ENCODE results near the gene LEFTY1. TPM values are rescaled to one million over a fixed set of nuclear protein-coding genes. Genes with fewer than 3 reads are reported as not detected.

Gene LEFTY1
- total RNA-seq, 5 donors from 2014 or later (not counting 1 experiment from before 2014, with no cell fraction given) = 0.23 to 0.63 (median 0.35) TPM

- DNase-seq = no peak
- ChIA-PET POLR2A (interaction anchor here (0.5 to 0.7 kb wide), 4 partner anchors 42 to 217 kb away, joined by 3 to 10 read pairs (median 6); no protein-coding TSS in a partner anchor), CTCF (interaction anchor here (0.6 to 0.8 kb wide), 3 partner anchors 25 to 195 kb away, joined by 3 to 4 read pairs (median 4); no protein-coding TSS in a partner anchor)
- H3K4me3 ChIP-seq (ENCODE audit: control insufficient read depth in 1 of 2, extremely low read depth in 1 of 2, low read length in 1 of 2) = no peak overlapping the region
- Mint-ChIP-seq H3K27ac (peak overlapping the region; percentile 72 to 81), H3K36me3 (peaks cover 60% of the 10 kb centered on the region), H3K4me1 (peaks cover 48 to 55% (median 48%) of the 10 kb centered on the region in 3 donors), H3K9me3 (no peaks in the 10 kb centered on the region), H3K4me3 (no peak overlapping the region), H3K27me3 (no peaks in the 10 kb centered on the region)
- peak overlapping the region; percentile 41 for H3K27ac ChIP-seq (ENCODE audit: low read length)
- peaks cover 0 to 32% of the 10 kb centered on the region in 2 experiments for H3K4me1 ChIP-seq (ENCODE audit: control insufficient read depth in 1 of 2, extremely low read depth in 1 of 2, insufficient read depth in 2 of 2, low read length in 2 of 2)
- H3K9me3 ChIP-seq = no peaks in the 10 kb centered on the region
- no peaks in the 10 kb centered on the region for H3K27me3 ChIP-seq (replicated peaks in 1 of 2; ENCODE audit: control insufficient read depth in 2 of 2, extremely low read depth in 1 of 2, insufficient read depth in 2 of 2, low read length in 1 of 2)
- WGBS (ENCODE audit: insufficient coverage) = 92% methylated on average over 5 of the region's 10 CpGs
- peaks cover 37 to 94% of the 10 kb centered on the region in 2 donors for H3K36me3 ChIP-seq (ENCODE audit: control insufficient read depth in 2 of 2, extremely low read depth in 1 of 2, insufficient read depth in 1 of 2, low read length in 1 of 2)
- ATAC-seq (replicated peaks in 1 of 4) = peak in 1 of 4 experiments; percentile 34
Observed at GRCh38 chr1:225855503-225856300, 33.2 kb downstream of the LEFTY1 start.

GRCh38 chr1:225853441-225853840, 35.5 kb downstream of the LEFTY1 start:
- no peak for ATAC-seq (replicated peaks in 1 of 4)
- Mint-ChIP-seq H3K27ac (peak overlapping the region; percentile 63 to 88), H3K27me3 (no peaks in the 10 kb centered on the region), H3K36me3 (peaks cover 63% of the 10 kb centered on the region), H3K9me3 (no peaks in the 10 kb centered on the region), H3K4me3 (no peak overlapping the region), H3K4me1 (peaks cover 60 to 71% (median 65%) of the 10 kb centered on the region in 3 donors)
- H3K4me3 ChIP-seq (ENCODE audit: control insufficient read depth in 1 of 2, extremely low read depth in 1 of 2, low read length in 1 of 2) = no peak overlapping the region
- POLR2A ChIA-PET = no interaction called here
- 97% methylated on average over 12 of the region's 12 CpGs for WGBS (ENCODE audit: insufficient coverage)
- no peak for DNase-seq
- CTCF ChIA-PET = no interaction called here
- H3K36me3 ChIP-seq (ENCODE audit: control insufficient read depth in 2 of 2, extremely low read depth in 1 of 2, insufficient read depth in 1 of 2, low read length in 1 of 2) = peaks cover 22 to 95% of the 10 kb centered on the region in 2 donors
- peaks cover 0 to 2% of the 10 kb centered on the region in 2 experiments for H3K27me3 ChIP-seq (replicated peaks in 1 of 2; ENCODE audit: control insufficient read depth in 2 of 2, extremely low read depth in 1 of 2, insufficient read depth in 2 of 2, low read length in 1 of 2)
- H3K27ac ChIP-seq (ENCODE audit: low read length) = no peak overlapping the region
- no peaks in the 10 kb centered on the region for H3K9me3 ChIP-seq
- H3K4me1 ChIP-seq (ENCODE audit: control insufficient read depth in 1 of 2, extremely low read depth in 1 of 2, insufficient read depth in 2 of 2, low read length in 2 of 2) = peaks cover 12 to 54% of the 10 kb centered on the region in 2 experiments

- Mint-ChIP-seq H3K27ac (peak overlapping the region; percentile 65 to 88), H3K4me3 (peak overlapping the region in 1 of 3 donors; percentile 18), H3K27me3 (no peaks in the 10 kb centered on the region), H3K9me3 (no peaks in the 10 kb centered on the region), H3K4me1 (peaks cover 65 to 76% (median 70%) of the 10 kb centered on the region in 3 donors), H3K36me3 (peaks cover 59% of the 10 kb centered on the region)
- peaks cover 22 to 96% of the 10 kb centered on the region in 2 donors for H3K36me3 ChIP-seq (ENCODE audit: control insufficient read depth in 2 of 2, extremely low read depth in 1 of 2, insufficient read depth in 1 of 2, low read length in 1 of 2)
- ATAC-seq (replicated peaks in 1 of 4) (no peak), DNase-seq (no peak)
- H3K4me3 ChIP-seq (ENCODE audit: control insufficient read depth in 1 of 2, extremely low read depth in 1 of 2, low read length in 1 of 2) = no peak overlapping the region
- H3K27me3 ChIP-seq (replicated peaks in 1 of 2; ENCODE audit: control insufficient read depth in 2 of 2, extremely low read depth in 1 of 2, insufficient read depth in 2 of 2, low read length in 1 of 2) = peaks cover 0 to 2% of the 10 kb centered on the region in 2 experiments
- POLR2A ChIA-PET = no interaction called here
- WGBS (ENCODE audit: insufficient coverage) = 55% methylated on average over 3 of the region's 13 CpGs
- H3K27ac ChIP-seq (ENCODE audit: low read length) = no peak overlapping the region
- H3K4me1 ChIP-seq (ENCODE audit: control insufficient read depth in 1 of 2, extremely low read depth in 1 of 2, insufficient read depth in 2 of 2, low read length in 2 of 2) = peaks cover 16 to 63% of the 10 kb centered on the region in 2 experiments
- H3K9me3 ChIP-seq = no peaks in the 10 kb centered on the region
- CTCF ChIA-PET = interaction anchor here in 1 of 2 donors (0.6 kb wide), 1 partner anchor 155 kb away, joined by 9 read pairs; no protein-coding TSS in a partner anchor
Observed at GRCh38 chr1:225852413-225853124, 36.4 kb downstream of the LEFTY1 start.

- Mint-ChIP-seq H3K9me3 (no peaks in the 10 kb centered on the region), H3K27me3 (no peaks in the 10 kb centered on the region), H3K36me3 (peaks cover 59% of the 10 kb centered on the region), H3K4me3 (peak overlapping the region in 2 of 3 donors; percentile 18 to 28), H3K4me1 (peaks cover 70 to 79% (median 72%) of the 10 kb centered on the region in 3 donors), H3K27ac (peak overlapping the region; percentile 65 to 88)
- ChIA-PET CTCF (no interaction called here), POLR2A (no interaction called here)
- Histone ChIP-seq H3K27ac (ENCODE audit: low read length) (peak overlapping the region; percentile 45), H3K27me3 (replicated peaks in 1 of 2; ENCODE audit: control insufficient read depth in 2 of 2, extremely low read depth in 1 of 2, insufficient read depth in 2 of 2, low read length in 1 of 2) (peaks cover 0 to 2% of the 10 kb centered on the region in 2 experiments), H3K4me1 (ENCODE audit: control insufficient read depth in 1 of 2, extremely low read depth in 1 of 2, insufficient read depth in 2 of 2, low read length in 2 of 2) (peaks cover 16 to 70% of the 10 kb centered on the region in 2 experiments), H3K9me3 (no peaks in the 10 kb centered on the region), H3K36me3 (ENCODE audit: control insufficient read depth in 2 of 2, extremely low read depth in 1 of 2, insufficient read depth in 1 of 2, low read length in 1 of 2) (peaks cover 22 to 94% of the 10 kb centered on the region in 2 donors), H3K4me3 (ENCODE audit: control insufficient read depth in 1 of 2, extremely low read depth in 1 of 2, low read length in 1 of 2) (no peak overlapping the region)
- ATAC-seq (replicated peaks in 1 of 4) (no peak), DNase-seq (peak in 3 of 35 experiments; percentile 15 to 45 (median 29))
- WGBS (ENCODE audit: insufficient coverage) = 0% methylated on average over 1 of the region's 4 CpGs
Observed at GRCh38 chr1:225851805-225852204, 37.1 kb downstream of the LEFTY1 start.

GRCh38 chr1:225850370-225850769, 38.6 kb downstream of the LEFTY1 start:
- Mint-ChIP-seq H3K9me3 (no peaks in the 10 kb centered on the region), H3K4me1 (peaks cover 67 to 80% (median 73%) of the 10 kb centered on the region in 3 donors), H3K36me3 (peaks cover 57% of the 10 kb centered on the region), H3K27ac (peak overlapping the region; percentile 93 to 94), H3K4me3 (peak overlapping the region in 1 of 3 donors; percentile 56), H3K27me3 (no peaks in the 10 kb centered on the region)
- peak overlapping the region; percentile 67 for H3K27ac ChIP-seq (ENCODE audit: low read length)
- no peak for ATAC-seq (replicated peaks in 1 of 4)
- peaks cover 0 to 2% of the 10 kb centered on the region in 2 experiments for H3K27me3 ChIP-seq (replicated peaks in 1 of 2; ENCODE audit: control insufficient read depth in 2 of 2, extremely low read depth in 1 of 2, insufficient read depth in 2 of 2, low read length in 1 of 2)
- 98% methylated on average over 6 of the region's 7 CpGs for WGBS (ENCODE audit: insufficient coverage)
- ChIA-PET POLR2A (no interaction called here), CTCF (interaction anchor here in 1 of 2 donors (1.3 kb wide), 1 partner anchor 20 kb away, joined by 3 read pairs; no protein-coding TSS in a partner anchor)
- H3K9me3 ChIP-seq = no peaks in the 10 kb centered on the region
- no peak for DNase-seq
- no peak overlapping the region for H3K4me3 ChIP-seq (ENCODE audit: control insufficient read depth in 1 of 2, extremely low read depth in 1 of 2, low read length in 1 of 2)
- H3K4me1 ChIP-seq (ENCODE audit: control insufficient read depth in 1 of 2, extremely low read depth in 1 of 2, insufficient read depth in 2 of 2, low read length in 2 of 2) = peaks cover 16 to 79% of the 10 kb centered on the region in 2 experiments
- peaks cover 24 to 90% of the 10 kb centered on the region in 2 donors for H3K36me3 ChIP-seq (ENCODE audit: control insufficient read depth in 2 of 2, extremely low read depth in 1 of 2, insufficient read depth in 1 of 2, low read length in 1 of 2)

DNA sequence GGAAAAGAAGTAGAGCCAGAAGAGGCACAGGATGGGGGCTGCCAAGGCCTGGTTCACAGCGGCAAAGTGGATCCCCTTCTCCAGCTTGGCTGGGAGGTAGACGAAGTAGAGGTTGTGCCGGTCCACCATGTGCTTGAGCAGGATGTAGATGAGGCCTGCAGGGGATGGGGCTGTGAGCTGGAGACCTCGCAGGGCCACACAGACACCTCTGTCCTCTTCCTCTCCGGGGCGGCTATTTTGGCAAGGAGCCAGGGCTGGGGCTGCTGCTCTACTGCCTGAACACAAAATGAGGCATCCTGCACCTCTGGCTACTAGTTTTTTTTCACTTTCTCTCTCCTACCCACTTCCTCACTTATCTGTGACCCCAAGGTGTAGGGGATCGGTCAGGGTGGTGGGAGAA, 39.0 kb downstream of the LEFTY1 start:
- Histone ChIP-seq H3K4me1 (ENCODE audit: control insufficient read depth in 1 of 2, extremely low read depth in 1 of 2, insufficient read depth in 2 of 2, low read length in 2 of 2) (peaks cover 16 to 79% of the 10 kb centered on the region in 2 experiments), H3K9me3 (no peaks in the 10 kb centered on the region), H3K27ac (ENCODE audit: low read length) (peak overlapping the region; percentile 67), H3K36me3 (ENCODE audit: control insufficient read depth in 2 of 2, extremely low read depth in 1 of 2, insufficient read depth in 1 of 2, low read length in 1 of 2) (peaks cover 22 to 86% of the 10 kb centered on the region in 2 donors), H3K27me3 (replicated peaks in 1 of 2; ENCODE audit: control insufficient read depth in 2 of 2, extremely low read depth in 1 of 2, insufficient read depth in 2 of 2, low read length in 1 of 2) (peaks cover 0 to 2% of the 10 kb centered on the region in 2 experiments), H3K4me3 (ENCODE audit: control insufficient read depth in 1 of 2, extremely low read depth in 1 of 2, low read length in 1 of 2) (no peak overlapping the region)
- peaks cover 53% of the 10 kb centered on the region for H3K36me3 Mint-ChIP-seq
- POLR2A ChIA-PET = no interaction called here
- H3K4me3 Mint-ChIP-seq = peak overlapping the region in 1 of 3 donors; percentile 56
- peak overlapping the region; percentile 93 to 94 for H3K27ac Mint-ChIP-seq
- no peaks in the 10 kb centered on the region for H3K27me3 Mint-ChIP-seq
- DNase-seq (peak in 28 of 35 experiments; percentile 12 to 55 (median 34)), ATAC-seq (replicated peaks in 1 of 4) (peak in 2 of 4 experiments; percentile 25)
- CTCF ChIA-PET = interaction anchor here in 1 of 2 donors (1.3 kb wide), 1 partner anchor 21 kb away, joined by 3 read pairs; no protein-coding TSS in a partner anchor
- peaks cover 67 to 80% (median 73%) of the 10 kb centered on the region in 3 donors for H3K4me1 Mint-ChIP-seq
- H3K9me3 Mint-ChIP-seq = no peaks in the 10 kb centered on the region
- 33% methylated on average over 2 of the region's 7 CpGs for WGBS (ENCODE audit: insufficient coverage)
